IMR-90 (cell line): ENCODE data around the gene TMEM131. TPM values are rescaled to one million over a fixed set of nuclear protein-coding genes. Genes with fewer than 3 reads are reported as not detected.

Experiments
- ATAC-seq: fragments of 200-7000 bp; cut with Tn5 transposase; 2 replicates; pipeline ENCODE4 v1.9.1; 2020; ENCODE audit warnings: low read depth, mild to moderate bottlenecking, moderate library complexity
- BruUV-seq: library from RNA; stranded (reverse); fragments of 400-500 nt; replicated peaks from 2 replicates; lab custom pipeline; 2021; lab: Mats Ljungman, UMichigan
- CTCF ChIA-PET: fragments of 300-600 bp; formaldehyde crosslinking; extraction: SDS; loops from one replicate; lab custom pipeline; 2021; ENCODE audit warnings: antibody characterized with exemption; lab: Yijun Ruan, JAX
- POLR2A ChIA-PET: fragments of 300-600 bp; sonication (Branson Sonifier 250); formaldehyde crosslinking; loops from one replicate; lab custom pipeline; 2022; ENCODE audit warnings: antibody characterized with exemption; ENCODE audit not compliant: unreplicated experiment; lab: Charles Lee
- DNase-seq: peaks from one replicate; pipeline ENCODE4 v3.0.0; 2013
- H2AFZ ChIP-seq: replicated peaks from 2 replicates; pipeline ENCODE3; 2013; ENCODE audit warnings: low read length, mild to moderate bottlenecking; ENCODE audit not compliant: poor library complexity
- H2AK5ac ChIP-seq: 2 replicates; pipeline ENCODE4 v1.6.1; 2013; ENCODE audit warnings: low read depth, low read length, inconsistent platforms
- H2AK9ac ChIP-seq: replicated peaks from 2 replicates; pipeline ENCODE3; 2013; ENCODE audit warnings: mild to moderate bottlenecking, low read depth, low read length, moderate library complexity; ENCODE audit not compliant: poor library complexity
- H2BK120ac ChIP-seq: 2 replicates; pipeline ENCODE4 v1.6.1; 2013; ENCODE audit warnings: low read depth, low read length, inconsistent platforms
- H2BK15ac ChIP-seq: 3 replicates; pipeline ENCODE4 v1.6.1; 2013; ENCODE audit warnings: low read depth, low read length, inconsistent platforms
- H2BK20ac ChIP-seq: 2 replicates; pipeline ENCODE4 v1.6.1; 2013; ENCODE audit warnings: low read depth, mild to moderate bottlenecking, inconsistent platforms, low read length, moderate library complexity
- H2BK5ac ChIP-seq: 2 replicates; pipeline ENCODE4 v1.6.1; 2013; ENCODE audit warnings: mild to moderate bottlenecking, low read depth, low read length, inconsistent platforms; ENCODE audit not compliant: poor library complexity, severe bottlenecking
- H3K14ac ChIP-seq: replicated peaks from 2 replicates; pipeline ENCODE4 v1.6.1; 2013; ENCODE audit warnings: low read depth, low read length, inconsistent platforms
- H3K18ac ChIP-seq: 2 replicates; pipeline ENCODE4 v1.6.1; 2013; ENCODE audit warnings: low read depth, low read length, control low read depth
- H3K23ac ChIP-seq: 2 replicates; pipeline ENCODE4 v1.6.1; 2013; ENCODE audit warnings: low read depth, low read length, inconsistent platforms
- H3K27ac ChIP-seq: 2 replicates; pipeline ENCODE4 v1.5.1; 2013; ENCODE audit warnings: mild to moderate bottlenecking, control low read depth, low read length; ENCODE audit not compliant: insufficient read depth
- H3K27me3 ChIP-seq: 2 replicates; pipeline ENCODE4 v1.6.1; 2013; ENCODE audit warnings: low read length; ENCODE audit not compliant: control insufficient read depth, insufficient read depth
- H3K36me3 ChIP-seq: 2 replicates; pipeline ENCODE4 v1.6.1; 2013; ENCODE audit warnings: low read length, mixed read lengths; ENCODE audit not compliant: control insufficient read depth, insufficient read depth
- H3K4ac ChIP-seq: 2 replicates; pipeline ENCODE4 v1.6.1; 2013; ENCODE audit warnings: low read depth, low read length, inconsistent platforms
- H3K4me1 ChIP-seq: 2 replicates; pipeline ENCODE4 v1.6.1; 2013; ENCODE audit warnings: low read length, mixed read lengths; ENCODE audit not compliant: control insufficient read depth, insufficient read depth
- H3K4me2 ChIP-seq: 2 replicates; pipeline ENCODE4 v1.6.1; 2013; ENCODE audit warnings: low read depth, mild to moderate bottlenecking, control low read depth, low read length, moderate library complexity
- H3K4me3 ChIP-seq: 2 replicates; pipeline ENCODE4 v1.5.1; 2013; ENCODE audit warnings: low read depth, mild to moderate bottlenecking, control low read depth, low read length, moderate library complexity; ENCODE audit not compliant: insufficient read depth
- H3K56ac ChIP-seq: 2 replicates; pipeline ENCODE4 v1.6.1; 2013; ENCODE audit warnings: low read length, inconsistent platforms; ENCODE audit not compliant: insufficient read depth; ENCODE audit errors: extremely low read depth
- H3K79me1 ChIP-seq, 2 experiments: 2 replicates each; pipeline ENCODE4 v1.6.1; 2013; ENCODE audit warnings: low read length in 2 of 2, inconsistent platforms in 1 of 2, low read depth in 1 of 2
- H3K9ac ChIP-seq: 2 replicates; pipeline ENCODE4 v1.6.1; 2013; ENCODE audit warnings: low read depth, low read length, control low read depth
- H3K9me1 ChIP-seq: 2 replicates; pipeline ENCODE4 v1.6.1; 2013; ENCODE audit warnings: low read length, inconsistent platforms; ENCODE audit not compliant: insufficient read depth
- H3K9me3 ChIP-seq: 2 replicates; pipeline ENCODE4 v1.6.1; 2013; ENCODE audit warnings: low read length; ENCODE audit not compliant: control insufficient read depth, insufficient read depth
- H4K20me1 ChIP-seq: 2 replicates; pipeline ENCODE4 v1.6.1; 2013; ENCODE audit warnings: low read length, inconsistent platforms; ENCODE audit not compliant: insufficient read depth
- H4K5ac ChIP-seq: 2 replicates; pipeline ENCODE4 v1.6.1; 2013; ENCODE audit warnings: mild to moderate bottlenecking, low read depth, low read length, control low read depth
- H4K8ac ChIP-seq, 2 experiments: 2 replicates each; pipeline ENCODE4 v1.6.1; 2013; ENCODE audit warnings: low read depth in 2 of 2, low read length in 2 of 2, control low read depth in 1 of 2, inconsistent platforms in 1 of 2
- H4K91ac ChIP-seq: 2 replicates; pipeline ENCODE4 v1.6.1; 2013; ENCODE audit warnings: low read depth, low read length, inconsistent platforms; ENCODE audit not compliant: insufficient read depth
- CEBPB ChIP-seq: IDR thresholded peaks from 2 replicates; pipeline ENCODE4 v1.6.1; 2012; ENCODE audit warnings: low read depth, low read length, improper control_type of control experiment
- CHD1 ChIP-seq: IDR thresholded peaks from 2 replicates; pipeline ENCODE4 v1.6.1; 2012; ENCODE audit warnings: low read depth, low read length, improper control_type of control experiment
- MAFK ChIP-seq: IDR thresholded peaks from 2 replicates; pipeline ENCODE4 v1.6.1; 2012; ENCODE audit warnings: low read depth, low read length, improper control_type of control experiment
- MAZ ChIP-seq: IDR thresholded peaks from 2 replicates; pipeline ENCODE4 v1.6.1; 2012; ENCODE audit warnings: low read depth, mild to moderate bottlenecking, low read length, improper control_type of control experiment, moderate library complexity, borderline replicate concordance
- MXI1 ChIP-seq: IDR thresholded peaks from 2 replicates; pipeline ENCODE4 v1.6.1; 2012; ENCODE audit warnings: low read depth, mild to moderate bottlenecking, low read length, moderate library complexity, borderline replicate concordance
- NFE2L2 ChIP-seq: fragments of 150-350 bp; IDR thresholded peaks from 2 replicates; pipeline ENCODE4 v1.6.1; 2016; ENCODE audit warnings: low read depth, mild to moderate bottlenecking, low read length
- POLR2A ChIP-seq: IDR thresholded peaks from 2 replicates; pipeline ENCODE4 v1.6.1; 2012; ENCODE audit warnings: mild to moderate bottlenecking, low read depth, low read length
- RAD21 ChIP-seq: IDR thresholded peaks from 2 replicates; pipeline ENCODE4 v1.6.1; 2012; ENCODE audit warnings: low read length, improper control_type of control experiment
- RCOR1 ChIP-seq: IDR thresholded peaks from 2 replicates; pipeline ENCODE4 v1.6.1; 2012; ENCODE audit warnings: mild to moderate bottlenecking, low read length, improper control_type of control experiment; ENCODE audit not compliant: insufficient replicate concordance
- RFX5 ChIP-seq: IDR thresholded peaks from 2 replicates; pipeline ENCODE4 v1.8.0; 2012; ENCODE audit warnings: low read depth, mild to moderate bottlenecking, low read length, moderate library complexity
- SMC3 ChIP-seq: fragments of 150-350 bp; IDR thresholded peaks from 2 replicates; pipeline ENCODE4 v1.6.1; 2016; ENCODE audit warnings: low read depth, mild to moderate bottlenecking, antibody characterized with exemption, low read length, moderate library complexity
- WGBS, 2 experiments: methylation state at CpG; one replicate each; pipeline versions ENCODE4 v1.1.5 to v1.1.7; 2013; ENCODE audit warnings: missing lambda C conversion rate in 2 of 2; ENCODE audit not compliant: insufficient read length in 1 of 2; ENCODE audit errors: extremely low coverage in 2 of 2; 5-methylcytosine and 5-hydroxymethylcytosine counted together
- dilution Hi-C: fragments of 300-500 bp; cut with HindIII; formaldehyde crosslinking; loops from one replicate; pipeline ENCODE4 v1.14.3; 2018; ENCODE audit warnings: low sequenced_read_pairs; ENCODE audit not compliant: unreplicated experiment
- in situ Hi-C: fragments of 300-500 bp; cut with MboI; formaldehyde crosslinking; loops from 3 replicates; pipeline ENCODE4 v1.14.3; 2019; ENCODE audit warnings: low sequenced_read_pairs, inconsistent platforms, mixed read lengths
- intact Hi-C: fragments of 100-400 bp; cut with micrococcal nuclease; formaldehyde crosslinking; loops from 2 replicates; pipeline ENCODE4 v1.10.0; 2022
- polyA plus RNA-seq, 3 experiments: library from polyadenylated mRNA; depleted of rRNA; stranded (reverse); fragments of >200 nt; gene quantifications; 2 replicates each; pipeline ENCODE4 v1.2.3, GENCODE V29; 2012; ENCODE audit warnings: low replicate concordance in 1 of 3
- total RNA-seq: library from RNA; depleted of rRNA; stranded (reverse); fragments of >200 nt; gene quantifications from 2 replicates; pipeline ENCODE4 v1.2.3, GENCODE V29; 2012

The TMEM131 gene
- total and polyA plus RNA-seq, 2 of the 4 experiments (the other 2 are of a cell fraction): 13.3 to 14.0 TPM

- no peak overlapping the region for H3K9ac ChIP-seq
- DNase-seq (no peak), ATAC-seq (no peak)
- TF ChIP-seq RAD21: no peak
- TF ChIP-seq MAZ: no peak
- no peak for TF ChIP-seq RFX5
- no peak for TF ChIP-seq MAFK
- no peak for TF ChIP-seq MXI1
- TF ChIP-seq RCOR1: no peak
- no peak for TF ChIP-seq SMC3
- no peak for TF ChIP-seq CEBPB
- no peak for TF ChIP-seq POLR2A
- no peak for TF ChIP-seq NFE2L2
- TF ChIP-seq CHD1: no peak
- H3K27ac ChIP-seq: no peak overlapping the region
- no peak overlapping the region for H3K4me3 ChIP-seq
- no peak overlapping the region for H3K14ac ChIP-seq
- no peak overlapping the region for H3K56ac ChIP-seq
- no CpG with 5 or more reads among the region's 2 CpGs for WGBS, 2 experiments
- no peak overlapping the region for H3K4me2 ChIP-seq
- no peak overlapping the region for H2BK120ac ChIP-seq
- BruUV-seq: no TSS peak
- no peak overlapping the region for H3K18ac ChIP-seq
- H3K9me1 ChIP-seq: no peaks in the 10 kb centered on the region; the same call in 1 of the 2 replicates
- H3K36me3 ChIP-seq: no peaks in the 10 kb centered on the region
- no peak overlapping the region for H4K5ac ChIP-seq
- H2BK5ac ChIP-seq: no peak overlapping the region
- H2BK15ac ChIP-seq: no peak overlapping the region
- H4K91ac ChIP-seq: no peak overlapping the region
- no peak overlapping the region for H2AK9ac ChIP-seq
- H4K20me1 ChIP-seq: peaks cover 45% of the 10 kb centered on the region
- no peaks in the 10 kb centered on the region; the same call in 1 of the 2 replicates for H3K9me3 ChIP-seq
- POLR2A ChIA-PET: no interaction called here
- peaks cover 20 to 46% of the 10 kb centered on the region in 2 experiments for H3K79me1 ChIP-seq
- peaks cover 2% of the 10 kb centered on the region; the same call in 1 of the 2 replicates for H3K4me1 ChIP-seq
- intact Hi-C loops: no loop called here
- H4K8ac ChIP-seq: no peak overlapping the region
- dilution Hi-C loops: no loop called here
- H2BK20ac ChIP-seq: no peak overlapping the region
- CTCF ChIA-PET: no interaction called here
- no peaks in the 10 kb centered on the region for H3K27me3 ChIP-seq
- H2AK5ac ChIP-seq: no peak overlapping the region
- no peak overlapping the region for H3K4ac ChIP-seq
- in situ Hi-C loops: no loop called here
- no peak overlapping the region for H2AFZ ChIP-seq
- no peak overlapping the region for H3K23ac ChIP-seq
These were observed 7.0 kb downstream of the TMEM131 start for GRCh38 chr2:97988722-97989121.
